Measurements from ENCODE around the gene NEAT1. TPM values are rescaled to one million over a fixed set of nuclear protein-coding genes. Genes with fewer than 3 reads are reported as not detected.

NEAT1 gene
- total and polyA plus RNA-seq, 2 of the 8 experiments (the other 6 are each of a cell fraction or from before 2014, with no cell fraction given) = 2.4 to 10.7 TPM

DNA sequence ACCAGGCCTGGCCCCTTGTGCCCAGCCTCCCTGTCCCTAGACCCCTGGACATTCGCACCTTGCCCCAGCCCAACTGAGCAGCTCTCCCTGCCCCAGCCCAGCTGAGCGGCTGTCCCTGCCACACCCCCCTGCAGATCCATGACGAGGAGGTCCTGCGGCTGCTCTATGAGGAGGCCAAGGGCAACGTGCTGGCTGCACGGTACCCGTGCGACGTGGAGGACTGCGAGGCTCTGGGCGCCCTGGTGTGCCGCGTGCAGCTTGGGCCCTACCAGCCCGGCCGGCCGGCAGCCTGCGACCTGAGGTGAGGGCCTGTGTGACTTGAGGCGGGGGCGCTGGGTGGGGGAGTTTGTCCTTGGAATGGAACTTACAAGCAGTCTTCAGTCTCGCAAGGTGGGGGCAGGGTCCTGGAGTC is 28.5 kb upstream of the NEAT1 start (continued):
- no peak for TF ChIP-seq CHD7 (IDR thresholded peaks at IDR 0.05; ENCODE audit: insufficient replicate concordance, low read length)
- TF ChIP-seq YY1 (IDR thresholded peaks at IDR 0.05; ENCODE audit: low read depth, low read length) = no peak
- TF ChIP-seq CHD1 (IDR thresholded peaks at IDR 0.05; ENCODE audit: low read depth, low read length) = no peak
- TF ChIP-seq RAD21 (IDR thresholded peaks at IDR 0.05 in 1 of 2, conservative IDR thresholded peaks at IDR 0.05 in 1 of 2; ENCODE audit: low read depth in 2 of 2, low read length in 2 of 2) = no peak
- TF ChIP-seq KDM1A (IDR thresholded peaks at IDR 0.05; ENCODE audit: borderline replicate concordance, low read length) = no peak
- no peak for TF ChIP-seq KDM5A (IDR thresholded peaks at IDR 0.05; ENCODE audit: low read length)
- TF ChIP-seq TAF7 (optimal IDR thresholded peaks at IDR 0.05; ENCODE audit: borderline replicate concordance, low read depth, low read length) = no peak
- TF ChIP-seq POLR2AphosphoS5 (IDR thresholded peaks at IDR 0.05; ENCODE audit: low read depth, low read length) = no peak
- TF ChIP-seq ATF2 (IDR thresholded peaks at IDR 0.05; ENCODE audit: low read length) = no peak
- no peak for TF ChIP-seq SIX5 (IDR thresholded peaks at IDR 0.05; ENCODE audit: low read depth, low read length)

Data from H1 (cell line).